A673 (cell line): Measurements from ENCODE around the gene CNTROB. TPM values are rescaled to one million over a fixed set of nuclear protein-coding genes. Genes with fewer than 3 reads are reported as not detected.

ENCODE experiments used
- BruUV-seq: library from RNA; stranded (reverse); fragments of 400-500 nt; replicated peaks from 2 replicates; lab custom pipeline; 2021; lab: Mats Ljungman, UMichigan
- CTCF ChIA-PET: fragments of 300-600 bp; sonication (Branson Sonifier 250); formaldehyde crosslinking; loops from one replicate; lab custom pipeline; 2022; ENCODE audit warnings: antibody characterized with exemption; lab: Charles Lee
- POLR2A ChIA-PET: fragments of 300-600 bp; sonication (Branson Sonifier 250); formaldehyde crosslinking; loops from one replicate; lab custom pipeline; 2022; ENCODE audit warnings: antibody characterized with exemption; ENCODE audit not compliant: low non-redundant PET; lab: Charles Lee
- DNase-seq: peaks from one replicate; pipeline ENCODE4 v3.0.0-alpha.2; 2015; ENCODE audit warnings: low spot score
- H3K27ac ChIP-seq: fragments of 200-600 bp; sonication (generic); 2 replicates; pipeline ENCODE4 v1.5.1; 2016; ENCODE audit warnings: mixed run types, low read depth, mild to moderate bottlenecking, mixed read lengths, antibody characterized with exemption, low read length; ENCODE audit not compliant: poor library complexity, severe bottlenecking
- H3K27me3 ChIP-seq: fragments of 200-600 bp; sonication (generic); replicated peaks from 2 replicates; pipeline ENCODE4 v1.6.1; 2017; ENCODE audit warnings: mixed run types, low read depth, mild to moderate bottlenecking, mixed read lengths, antibody characterized with exemption, low read length; ENCODE audit not compliant: insufficient read depth, poor library complexity
- H3K36me3 ChIP-seq: fragments of 200-600 bp; sonication (generic); 2 replicates; pipeline ENCODE4 v1.6.1; 2016; ENCODE audit warnings: mixed run types, mild to moderate bottlenecking, mixed read lengths, antibody characterized with exemption, low read length; ENCODE audit not compliant: insufficient read depth, poor library complexity, severe bottlenecking
- H3K4me1 ChIP-seq: fragments of 200-600 bp; sonication (generic); 2 replicates; pipeline ENCODE4 v1.6.1; 2017; ENCODE audit warnings: mixed run types, mild to moderate bottlenecking, mixed read lengths, antibody characterized with exemption, low read length; ENCODE audit not compliant: insufficient read depth, poor library complexity, severe bottlenecking
- H3K4me3 ChIP-seq: fragments of 200-600 bp; sonication (generic); 2 replicates; pipeline ENCODE4 v1.5.1; 2016; ENCODE audit warnings: low read depth, mixed run types, mild to moderate bottlenecking, mixed read lengths, low read length; ENCODE audit not compliant: poor library complexity, severe bottlenecking
- H3K9me3 ChIP-seq: fragments of 200-600 bp; sonication (generic); 2 replicates; pipeline ENCODE4 v1.6.1; 2016; ENCODE audit warnings: mixed run types, low read depth, mild to moderate bottlenecking, mixed read lengths, antibody characterized with exemption, low read length; ENCODE audit not compliant: poor library complexity, severe bottlenecking
- EZH2 ChIP-seq: fragments of 200-600 bp; sonication (generic); IDR thresholded peaks from 2 replicates; pipeline ENCODE4 v1.6.1; 2017; ENCODE audit warnings: borderline replicate concordance, low read depth, mild to moderate bottlenecking, mixed read lengths, antibody characterized with exemption, low read length; ENCODE audit not compliant: poor library complexity, severe bottlenecking
- intact Hi-C: fragments of 100-400 bp; cut with micrococcal nuclease; formaldehyde crosslinking; loops from one replicate; pipeline ENCODE4 v1.10.0; 2022; ENCODE audit not compliant: unreplicated experiment
- total RNA-seq: library from RNA; stranded (reverse); gene quantifications from 2 replicates; pipeline ENCODE4 v1.2.3, GENCODE V29; 2021
- TF ChIP-seq, protein P1 (sequence below): fragments of 300-800, 200-600 bp; sonication (generic); conservative IDR thresholded peaks from 2 replicates; pipeline ENCODE4 v1.5.1; 2017; ENCODE audit warnings: low read depth, mild to moderate bottlenecking, antibody characterized with exemption, low read length, moderate library complexity, mixed read lengths

Gene CNTROB
- total RNA-seq, 1 experiment from 2014 or later, result 72.3 TPM

DNA sequence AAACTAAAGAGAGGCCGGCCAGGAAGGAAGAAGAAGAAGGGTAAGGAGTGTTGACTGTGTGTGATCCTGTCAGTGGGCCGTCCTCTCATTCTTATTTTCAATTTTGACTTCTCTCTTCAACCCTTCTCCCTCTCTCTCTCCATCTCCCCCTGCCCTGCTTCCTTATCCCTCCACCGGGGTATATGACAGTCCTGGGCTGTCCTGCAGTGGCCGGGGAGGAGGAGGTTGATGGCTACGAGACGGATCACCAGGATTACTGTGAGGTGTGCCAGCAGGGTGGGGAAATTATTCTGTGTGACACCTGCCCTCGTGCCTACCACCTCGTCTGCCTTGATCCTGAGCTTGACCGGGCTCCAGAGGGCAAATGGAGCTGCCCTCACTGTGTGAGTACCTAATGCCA lies 37.8 kb upstream of the CNTROB start:
- no peak overlapping the region for H3K4me3 ChIP-seq
- TF ChIP-seq EZH2, result no peak
- TF ChIP-seq, protein P1, sequence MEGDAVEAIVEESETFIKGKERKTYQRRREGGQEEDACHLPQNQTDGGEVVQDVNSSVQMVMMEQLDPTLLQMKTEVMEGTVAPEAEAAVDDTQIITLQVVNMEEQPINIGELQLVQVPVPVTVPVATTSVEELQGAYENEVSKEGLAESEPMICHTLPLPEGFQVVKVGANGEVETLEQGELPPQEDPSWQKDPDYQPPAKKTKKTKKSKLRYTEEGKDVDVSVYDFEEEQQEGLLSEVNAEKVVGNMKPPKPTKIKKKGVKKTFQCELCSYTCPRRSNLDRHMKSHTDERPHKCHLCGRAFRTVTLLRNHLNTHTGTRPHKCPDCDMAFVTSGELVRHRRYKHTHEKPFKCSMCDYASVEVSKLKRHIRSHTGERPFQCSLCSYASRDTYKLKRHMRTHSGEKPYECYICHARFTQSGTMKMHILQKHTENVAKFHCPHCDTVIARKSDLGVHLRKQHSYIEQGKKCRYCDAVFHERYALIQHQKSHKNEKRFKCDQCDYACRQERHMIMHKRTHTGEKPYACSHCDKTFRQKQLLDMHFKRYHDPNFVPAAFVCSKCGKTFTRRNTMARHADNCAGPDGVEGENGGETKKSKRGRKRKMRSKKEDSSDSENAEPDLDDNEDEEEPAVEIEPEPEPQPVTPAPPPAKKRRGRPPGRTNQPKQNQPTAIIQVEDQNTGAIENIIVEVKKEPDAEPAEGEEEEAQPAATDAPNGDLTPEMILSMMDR, result no peak
- BruUV-seq, result TSS peak; percentile 83
- ChIA-PET POLR2A (no interaction called here), CTCF (no interaction called here)
- H3K27me3 ChIP-seq, result no peaks in the 10 kb centered on the region
- H3K9me3 ChIP-seq, result no peaks in the 10 kb centered on the region
- H3K36me3 ChIP-seq, result peaks cover 92% of the 10 kb centered on the region
- no peak for DNase-seq
- no peak overlapping the region for H3K27ac ChIP-seq
- peaks cover 7% of the 10 kb centered on the region for H3K4me1 ChIP-seq
- intact Hi-C loops, result no loop called here

DNA sequence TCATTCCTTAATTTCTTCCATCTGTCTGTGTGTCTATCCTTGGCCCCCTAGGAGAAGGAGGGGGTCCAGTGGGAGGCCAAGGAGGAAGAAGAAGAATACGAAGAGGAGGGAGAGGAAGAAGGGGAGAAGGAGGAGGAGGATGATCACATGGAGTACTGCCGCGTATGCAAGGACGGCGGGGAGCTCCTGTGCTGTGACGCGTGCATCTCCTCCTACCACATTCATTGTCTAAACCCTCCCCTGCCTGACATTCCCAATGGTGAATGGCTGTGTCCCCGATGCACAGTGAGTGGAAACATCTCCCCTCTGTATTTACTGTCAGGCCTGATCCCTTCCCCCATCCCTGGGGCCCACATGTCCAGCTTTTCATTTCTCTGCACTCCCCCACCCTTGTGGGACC lies 37.1 kb upstream of the CNTROB start:
- BruUV-seq, result no TSS peak
- intact Hi-C loops, result loop anchor here (5.0 kb wide), 1 partner anchor 33 kb away; no protein-coding TSS in a partner anchor
- Histone ChIP-seq H3K4me1 (peaks cover under 1% of the 10 kb centered on the region), H3K36me3 (peaks cover 94% of the 10 kb centered on the region), H3K27ac (no peak overlapping the region), H3K4me3 (no peak overlapping the region), H3K9me3 (no peaks in the 10 kb centered on the region), H3K27me3 (no peaks in the 10 kb centered on the region)
- ChIA-PET CTCF (no interaction called here), POLR2A (no interaction called here)
- DNase-seq, result no peak
- TF ChIP-seq, protein P1, result no peak
- no peak for TF ChIP-seq EZH2

DNA sequence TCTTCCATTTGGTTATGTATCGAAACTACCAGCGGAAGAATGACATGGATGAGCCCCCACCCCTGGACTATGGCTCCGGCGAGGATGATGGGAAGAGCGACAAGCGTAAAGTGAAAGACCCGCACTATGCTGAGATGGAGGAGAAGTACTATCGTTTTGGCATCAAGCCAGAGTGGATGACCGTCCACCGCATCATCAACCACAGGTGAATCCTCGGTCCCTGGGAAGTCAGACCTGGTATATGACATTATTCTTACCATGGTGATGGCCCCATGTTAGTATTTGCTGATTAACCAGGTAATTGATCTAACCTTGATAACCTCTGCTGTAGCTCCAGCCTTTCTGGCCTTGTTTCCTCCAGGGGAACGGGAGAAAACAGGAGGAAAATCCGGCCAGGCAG lies 34.9 kb upstream of the CNTROB start:
- Histone ChIP-seq H3K27ac (no peak overlapping the region), H3K9me3 (no peaks in the 10 kb centered on the region), H3K36me3 (peaks cover 94% of the 10 kb centered on the region), H3K4me3 (no peak overlapping the region), H3K27me3 (no peaks in the 10 kb centered on the region), H3K4me1 (no peaks in the 10 kb centered on the region)
- no peak for TF ChIP-seq EZH2
- TF ChIP-seq, protein P1, result no peak
- DNase-seq, result no peak
- ChIA-PET POLR2A (no interaction called here), CTCF (interaction anchor here (0.7 kb wide), 1 partner anchor 93 kb away, joined by 3 read pairs; no protein-coding TSS in a partner anchor)
- BruUV-seq, result no TSS peak
- intact Hi-C loops, result loop anchor here (5.0 kb wide), 1 partner anchor 35 kb away; no protein-coding TSS in a partner anchor
